Tongue (tissue), 1 donor: ENCODE data around the gene DDX18. TPM values are rescaled to one million over a fixed set of nuclear protein-coding genes. Genes with fewer than 3 reads are reported as not detected.

Source experiments
- total RNA-seq: library from RNA; depleted of rRNA; stranded (reverse); fragments of >200 nt; gene quantifications from one replicate; pipeline ENCODE4 v1.2.3, GENCODE V29; 2014

Gene DDX18
- total RNA-seq, 1 donor from 2014 or later = 51.4 TPM

Other genes starting within 250 kb of the DDX18 start
- 23.6 TPM for gene CCDC93, start 199.4 kb downstream of the DDX18 start, total RNA-seq